Gastroesophageal sphincter (tissue), 3 donors: ENCODE results near the gene PGRMC2.

ENCODE experiments used
- CTCF ChIP-seq, 4 experiments: fragments of 200-600 bp in 2 of 4; fragments of 450-650 bp in 2 of 4; sonication (generic) in 1 of 4; IDR thresholded peaks; one replicate each; pipeline ENCODE4 v1.5.1; 2017 to 2019; ENCODE audit warnings: antibody characterized with exemption in 4 of 4, mild to moderate bottlenecking in 2 of 4, moderate library complexity in 2 of 4
- EP300 ChIP-seq: sonication (generic); formaldehyde crosslinking; IDR thresholded peaks from one replicate; pipeline ENCODE4 v1.6.1; 2017; ENCODE audit warnings: antibody characterized with exemption, mild to moderate bottlenecking
- POLR2A ChIP-seq, 2 donors: fragments of 450-650 bp; IDR thresholded peaks; one replicate each; pipeline ENCODE4 v1.6.1; 2017; ENCODE audit warnings: antibody characterized with exemption in 2 of 2, mild to moderate bottlenecking in 2 of 2, moderate library complexity in 1 of 2

- TF ChIP-seq POLR2A (IDR thresholded peaks at IDR 0.05) (no peak), CTCF (IDR thresholded peaks at IDR 0.05) (no peak), EP300 (no peak)
Observed at GRCh38 chr4:128308986-128309385, 21.4 kb upstream of the PGRMC2 start.
